Measurements from ENCODE around the gene CSF1R. TPM values are rescaled to one million over a fixed set of nuclear protein-coding genes. Genes with fewer than 3 reads are reported as not detected.

CSF1R gene
- polyA plus RNA-seq, 1 experiment, result 0.09 TPM

- Histone ChIP-seq H3K27ac (ENCODE audit: low read depth, low read length) (no peak overlapping the region), H3K4me3 (ENCODE audit: low read depth, low read length) (no peak overlapping the region), H3K27me3 (ENCODE audit: control insufficient read depth, insufficient read depth, low read length) (peaks cover 4% of the 10 kb centered on the region), H3K9me3 (ENCODE audit: control insufficient read depth, insufficient read depth, low read length) (no peaks in the 10 kb centered on the region; the same call in 1 of the 2 replicates)
- no peak for DNase-seq (ENCODE audit: low read depth, low spot score)
- ChIA-PET POLR2A (no interaction called here), CTCF (no interaction called here)
- TF ChIP-seq CTCF (IDR thresholded peaks at IDR 0.05; ENCODE audit: low read depth, low read length), result no peak
Observed at GRCh38 chr5:150081541-150082283, 4.6 kb downstream of the CSF1R start.

GRCh38 chr5:150080696-150081435, 5.5 kb downstream of the CSF1R start:
- no peak overlapping the region for H3K27ac ChIP-seq (ENCODE audit: low read depth, low read length)
- POLR2A ChIA-PET, result no interaction called here
- no peak overlapping the region for H3K4me3 ChIP-seq (ENCODE audit: low read depth, low read length)
- H3K27me3 ChIP-seq (ENCODE audit: control insufficient read depth, insufficient read depth, low read length), result peaks cover 3% of the 10 kb centered on the region
- no peaks in the 10 kb centered on the region; the same call in 1 of the 2 replicates for H3K9me3 ChIP-seq (ENCODE audit: control insufficient read depth, insufficient read depth, low read length)
- no peak for DNase-seq (ENCODE audit: low read depth, low spot score)
- TF ChIP-seq CTCF (IDR thresholded peaks at IDR 0.05; ENCODE audit: low read depth, low read length), result no peak
- CTCF ChIA-PET, result no interaction called here

- H3K27me3 ChIP-seq (ENCODE audit: control insufficient read depth, insufficient read depth, low read length), result peaks cover 3% of the 10 kb centered on the region
- POLR2A ChIA-PET, result no interaction called here
- CTCF ChIA-PET, result no interaction called here
Observed at GRCh38 chr5:150079909-150080461, 6.4 kb downstream of the CSF1R start.

GRCh38 chr5:150078802-150079689, 7.3 kb downstream of the CSF1R start:
- no peak for TF ChIP-seq CTCF (IDR thresholded peaks at IDR 0.05; ENCODE audit: low read depth, low read length)
- no peak for DNase-seq (ENCODE audit: low read depth, low spot score)
- Histone ChIP-seq H3K9me3 (ENCODE audit: control insufficient read depth, insufficient read depth, low read length) (no peaks in the 10 kb centered on the region; the same call in 1 of the 2 replicates), H3K4me3 (ENCODE audit: low read depth, low read length) (no peak overlapping the region), H3K27ac (ENCODE audit: low read depth, low read length) (no peak overlapping the region), H3K27me3 (ENCODE audit: control insufficient read depth, insufficient read depth, low read length) (peaks cover 3% of the 10 kb centered on the region)
- CTCF ChIA-PET, result no interaction called here
- POLR2A ChIA-PET, result no interaction called here

More at GRCh38 chr5:150079909-150080461, 6.4 kb downstream of the CSF1R start:
- Histone ChIP-seq H3K4me3 (ENCODE audit: low read depth, low read length) (no peak overlapping the region), H3K9me3 (ENCODE audit: control insufficient read depth, insufficient read depth, low read length) (no peaks in the 10 kb centered on the region; the same call in 1 of the 2 replicates), H3K27ac (ENCODE audit: low read depth, low read length) (no peak overlapping the region)
- DNase-seq (ENCODE audit: low read depth, low spot score), result no peak
- TF ChIP-seq CTCF (IDR thresholded peaks at IDR 0.05; ENCODE audit: low read depth, low read length), result no peak

Measured in AG04450 (cell line).